Fibroblast of skin of back (primary cell): ENCODE measurements around the gene ZNF688.
"Not testable (repeated sequence)": the region's sequence is repeated elsewhere in the genome, so short reads cannot be mapped to it uniquely, and the experiment has no call there.

ENCODE experiments used
- DNase-seq: peaks from one replicate; pipeline ENCODE4 v3.0.0-alpha.2; 2013

Gene ZNF688

GRCh38 chr16:30533748-30534367 is 37.7 kb downstream of the ZNF688 start:
- DNase-seq, result no peak

- DNase-seq, result no peak
Observed at GRCh38 chr16:30533146-30533522, 38.4 kb downstream of the ZNF688 start.

GRCh38 chr16:30532285-30533145 is 39.0 kb downstream of the ZNF688 start:
- DNase-seq, result no peak

GRCh38 chr16:30530163-30531037 is 41.1 kb downstream of the ZNF688 start:
- no peak for DNase-seq

- no peak for DNase-seq
Observed at GRCh38 chr16:30528799-30529457, 42.6 kb downstream of the ZNF688 start.

- DNase-seq, result no peak
Observed at GRCh38 chr16:30527635-30528178, 43.8 kb downstream of the ZNF688 start.

- peak; percentile 98 for DNase-seq
Observed at GRCh38 chr16:30526823-30527634, 44.5 kb downstream of the ZNF688 start.

- DNase-seq, result no peak
Observed at GRCh38 chr16:30526137-30526822, 45.2 kb downstream of the ZNF688 start, which contains the start of gene ZNF768. ZNF768 (minus strand) TSS chr16:30526566; CDS start chr16:30526413, 153 bp downstream.

GRCh38 chr16:30525844-30526136 is 45.7 kb downstream of the ZNF688 start:
- no peak for DNase-seq

- DNase-seq, result no peak
Observed at GRCh38 chr16:30524575-30525568, 46.6 kb downstream of the ZNF688 start.

GRCh38 chr16:30523768-30524574 is 47.5 kb downstream of the ZNF688 start:
- no peak for DNase-seq

GRCh38 chr16:30522702-30523463 is 48.6 kb downstream of the ZNF688 start:
- not testable (repeated sequence) for DNase-seq

GRCh38 chr16:30521873-30522641 is 49.5 kb downstream of the ZNF688 start:
- DNase-seq, result no peak

GRCh38 chr16:30521476-30521872 is 50.0 kb downstream of the ZNF688 start:
- no peak for DNase-seq
